ENCODE data around the gene CEP152.

Gene CEP152

GRCh38 chr15:48754011-48754410, 56.9 kb downstream of the CEP152 start:
- DNase-seq (ENCODE audit: low spot score) = no peak
- TF ChIP-seq CTCF (IDR thresholded peaks at IDR 0.05; ENCODE audit: extremely low read depth, missing control alignments) = no peak

DNA sequence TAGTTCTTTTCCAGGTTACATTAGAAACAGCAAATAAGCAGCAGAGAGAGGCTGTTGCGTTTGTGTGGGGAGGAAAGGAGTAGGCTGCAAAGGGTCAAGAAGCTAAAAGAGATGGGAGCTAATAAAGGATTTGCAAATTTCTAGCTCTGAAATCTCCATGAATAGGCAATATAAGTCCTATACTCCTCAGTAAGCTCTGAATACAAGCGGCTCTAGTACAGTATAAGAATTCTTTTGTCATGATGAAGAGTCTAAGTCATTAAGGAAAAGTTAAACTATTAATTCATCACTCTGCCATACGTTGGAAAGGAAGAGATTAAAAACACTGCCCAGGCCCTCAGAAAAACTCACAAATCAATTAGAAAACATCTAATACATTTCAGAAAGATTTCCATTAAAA, 59.3 kb downstream of the CEP152 start:
- DNase-seq (ENCODE audit: low spot score) = no peak
- no peak for TF ChIP-seq CTCF (IDR thresholded peaks at IDR 0.05; ENCODE audit: extremely low read depth, missing control alignments)

DNA sequence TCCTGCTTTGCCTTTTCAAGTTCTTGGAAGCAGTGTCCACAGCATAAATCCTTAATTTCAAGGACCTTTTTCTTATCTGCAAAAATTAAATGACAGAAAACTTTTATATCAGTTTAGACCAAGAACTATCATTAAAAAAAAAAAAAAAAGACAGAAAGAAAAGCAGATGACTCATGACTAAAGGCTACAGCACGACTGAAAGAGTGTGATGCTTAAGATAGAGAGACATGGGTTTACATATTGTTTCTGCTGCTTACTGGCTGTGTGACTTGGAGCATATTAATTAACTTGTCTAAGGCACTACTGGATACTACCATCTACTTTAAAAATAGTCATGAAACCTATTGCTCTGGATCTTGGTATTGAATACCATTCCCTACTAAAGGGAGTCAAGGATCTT, 62.3 kb downstream of the CEP152 start:
- TF ChIP-seq CTCF (IDR thresholded peaks at IDR 0.05; ENCODE audit: extremely low read depth, missing control alignments) = no peak

GRCh38 chr15:48733615-48734014, 77.3 kb downstream of the CEP152 start:
- TF ChIP-seq CTCF (IDR thresholded peaks at IDR 0.05; ENCODE audit: extremely low read depth, missing control alignments) = no peak
- DNase-seq (ENCODE audit: low spot score) = no peak

More for the DNA sequence above, 62.3 kb downstream of the CEP152 start:
- no peak for DNase-seq (ENCODE audit: low spot score)

GRCh38 chr15:48730506-48730905, 80.4 kb downstream of the CEP152 start:
- TF ChIP-seq CTCF (IDR thresholded peaks at IDR 0.05; ENCODE audit: extremely low read depth, missing control alignments) = no peak
- no peak for DNase-seq (ENCODE audit: low spot score)

DNA sequence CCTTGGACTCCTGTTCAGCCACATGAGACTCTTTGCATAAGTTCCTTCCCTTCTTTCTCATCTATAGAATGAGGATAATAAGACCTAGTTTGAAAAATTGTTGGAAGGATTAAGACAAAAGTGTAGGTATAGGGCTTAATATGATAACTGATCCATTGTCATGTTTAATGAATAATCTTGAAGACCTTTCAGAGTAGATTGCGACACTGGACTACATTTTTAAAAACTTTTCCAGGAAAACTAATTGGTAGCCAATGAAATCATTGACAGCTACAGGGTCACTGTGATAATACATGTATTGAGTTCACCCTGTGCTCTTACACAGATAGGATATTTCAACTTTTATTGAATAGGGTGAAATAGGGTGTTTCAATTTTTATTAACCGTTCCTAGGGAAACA, 86.9 kb downstream of the CEP152 start:
- TF ChIP-seq CTCF (IDR thresholded peaks at IDR 0.05; ENCODE audit: extremely low read depth, missing control alignments) = no peak
- no peak for DNase-seq (ENCODE audit: low spot score)

DNA sequence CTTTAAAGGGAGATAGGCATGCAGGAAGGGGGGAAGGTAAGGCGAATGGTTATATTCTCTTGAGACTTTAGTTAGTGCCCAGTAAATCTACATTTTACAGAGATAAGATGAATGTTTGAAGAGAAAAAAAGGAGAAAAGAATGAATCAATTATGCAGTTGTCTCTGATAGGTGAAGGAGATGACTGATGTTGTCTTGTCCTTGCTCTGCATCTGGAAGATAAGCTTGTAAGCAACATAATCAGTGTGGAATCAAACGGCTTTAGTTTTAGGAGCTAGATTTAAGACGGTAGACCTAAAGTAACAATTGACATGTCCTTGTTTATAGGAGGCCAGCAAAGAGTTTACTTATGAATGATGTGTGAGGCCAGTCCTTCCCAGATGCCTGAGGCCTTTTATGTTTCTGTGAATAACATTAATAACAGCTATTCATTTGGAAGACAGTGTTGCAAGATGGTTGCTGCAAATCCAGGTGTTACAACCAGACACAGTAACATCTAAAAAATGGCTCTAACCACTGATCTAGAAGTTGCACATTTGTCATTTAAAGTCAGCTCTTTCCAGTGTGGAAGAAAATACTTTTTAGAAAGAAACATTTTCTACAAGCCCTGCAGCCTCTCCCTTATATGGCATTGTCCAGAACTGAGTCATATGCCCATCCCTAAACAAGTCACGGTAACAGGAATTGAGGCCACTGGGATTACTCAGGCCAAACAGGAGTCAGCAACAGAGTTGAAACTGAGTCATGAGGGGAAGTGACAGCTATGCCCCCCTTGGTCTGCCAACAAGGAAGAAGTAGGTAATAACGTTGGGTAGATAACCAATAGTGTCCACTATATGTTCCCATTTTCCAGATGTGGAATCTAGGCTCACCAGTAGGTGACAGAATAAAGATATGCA, 87.9 kb downstream of the CEP152 start:
- no peak for TF ChIP-seq CTCF (IDR thresholded peaks at IDR 0.05; ENCODE audit: extremely low read depth, missing control alignments)
- DNase-seq (ENCODE audit: low spot score) = no peak
